ENCODE results near the gene TRPM2.

DNA sequence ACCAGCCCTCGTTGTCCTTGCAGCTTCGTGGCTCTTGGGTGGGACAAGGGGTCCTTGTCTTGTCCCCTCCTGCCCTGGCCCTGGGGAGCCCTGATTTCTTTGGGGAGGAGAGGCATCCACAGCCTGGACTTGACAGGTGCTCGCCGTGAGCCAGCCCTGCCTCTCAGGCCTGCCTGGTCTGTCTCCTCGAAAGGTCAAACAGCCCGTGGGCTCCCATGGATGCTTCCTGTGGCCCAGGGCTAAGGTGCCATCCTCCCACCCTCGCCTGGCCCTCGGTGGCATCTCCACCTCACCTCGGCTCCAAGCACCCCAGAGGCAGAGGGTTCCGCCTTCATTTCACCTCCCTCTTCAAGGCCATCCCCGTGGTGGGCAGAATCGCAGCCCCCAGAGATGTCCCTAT is 110.9 kb downstream of the TRPM2 start:
- no peak for TF ChIP-seq POLR2AphosphoS5 (IDR thresholded peaks at IDR 0.05)
- no peak for TF ChIP-seq CTCF (IDR thresholded peaks at IDR 0.05)

All from prostate gland (tissue), 2 donors.